Pancreas (tissue), 10 donors: Measurements from ENCODE around the gene WWTR1. TPM values are rescaled to one million over a fixed set of nuclear protein-coding genes. Genes with fewer than 3 reads are reported as not detected.

Source experiments
- ATAC-seq, 4 donors: fragments of 200-7000 bp; cut with Tn5 transposase; one replicate each; pipeline versions ENCODE4 v1.8.0 to v1.9.1; 2020; ENCODE audit warnings: mild to moderate bottlenecking in 4 of 4, moderate library complexity in 4 of 4
- DNase-seq, 6 donors: peaks; one replicate each; pipeline ENCODE4 v3.0.0-alpha.2; 2020
- FAIRE-seq: peaks from 2 replicates; lab custom pipeline; 2012; peaks lifted over from hg19 to GRCh38; lab: Jason Lieb, UNC
- H3K27ac ChIP-seq, 4 donors: fragments of 200-600 bp; sonication (generic); 1 replicate in 3 of 4; 2 replicates in 1 of 4; pipeline versions ENCODE4 v1.5.0 to v1.8.0; 2020
- H3K27me3 ChIP-seq, 4 donors: fragments of 200-600 bp; one replicate each; pipeline ENCODE4 v1.8.0; 2021
- H3K36me3 ChIP-seq, 3 donors: fragments of 200-600 bp; sonication (generic) in 1 of 3; one replicate each; pipeline versions ENCODE4 v1.5.0 to v1.8.0; 2020 to 2021
- H3K4me1 ChIP-seq, 3 donors: fragments of 200-600 bp; one replicate each; pipeline ENCODE4 v1.8.0; 2021
- H3K4me3 ChIP-seq, 4 donors: fragments of 200-600 bp; sonication (generic) in 2 of 4; one replicate each; pipeline versions ENCODE4 v1.5.0 to v1.8.0; 2020 to 2021
- H3K9me3 ChIP-seq, 4 donors: fragments of 200-600 bp; one replicate each; pipeline ENCODE4 v1.8.0; 2021
- WGBS, 2 donors: extraction: QIAGEN DNeasy Blood & Tissue Kit; methylation state at CpG; one replicate each; pipeline ENCODE4 v1.1.7; 2013; 5-methylcytosine and 5-hydroxymethylcytosine counted together
- intact Hi-C, 3 donors: fragments of 100-400 bp; cut with DNase I; formaldehyde crosslinking; loops; one replicate each; pipeline versions ENCODE4 v1.11.1 to v1.14.2; 2022
- polyA plus RNA-seq, 2 donors: library from polyadenylated mRNA; stranded (reverse); fragments of 200-250 nt; gene quantifications; one replicate each; pipeline ENCODE4 v1.2.3, GENCODE V29; 2013
- total RNA-seq, 6 donors: library from RNA; stranded (reverse); fragmentation: NEBNext Ultra II Directional in 4 of 6; extraction: Animal tissue kit (Norgen Biotek cat#: 25700) in 4 of 6; gene quantifications; one replicate each; pipeline versions ENCODE4 v1.2.1 to v1.2.4, GENCODE V29; 2021 to 2023
- TF ChIP-seq, protein P1 (sequence below), 4 donors: fragments of 200-600 bp; sonication (generic) in 3 of 4; IDR thresholded peaks; one replicate each; pipeline versions ENCODE4 v1.5.0 to v1.8.0; 2021; ENCODE audit warnings: antibody characterized with exemption in 4 of 4
- donor health status: healthy with polysubstance abuse.
- donor health status: DM: no; HTN: no; CAD: no; lungs with moderate emphysema.
- donor health status: DM: no; HTN: no; CAD: no.
- donor health status: control.
- donor health status: control.
- donor health status: Bipolar disorder and iron deficiency.
- donor health status: DM: yes; HTN: yes; CAD: no.
- donor health status: DM: no; HTN: no; CAD: no.
- donor health status: DM: no; HTN: no; CAD: no.
- donor health status: DM: yes; HTN: yes; CAD: no.

Gene WWTR1
- total and polyA plus RNA-seq, 8 donors, result 18.9 to 47.0 (median 23.7) TPM

DNA sequence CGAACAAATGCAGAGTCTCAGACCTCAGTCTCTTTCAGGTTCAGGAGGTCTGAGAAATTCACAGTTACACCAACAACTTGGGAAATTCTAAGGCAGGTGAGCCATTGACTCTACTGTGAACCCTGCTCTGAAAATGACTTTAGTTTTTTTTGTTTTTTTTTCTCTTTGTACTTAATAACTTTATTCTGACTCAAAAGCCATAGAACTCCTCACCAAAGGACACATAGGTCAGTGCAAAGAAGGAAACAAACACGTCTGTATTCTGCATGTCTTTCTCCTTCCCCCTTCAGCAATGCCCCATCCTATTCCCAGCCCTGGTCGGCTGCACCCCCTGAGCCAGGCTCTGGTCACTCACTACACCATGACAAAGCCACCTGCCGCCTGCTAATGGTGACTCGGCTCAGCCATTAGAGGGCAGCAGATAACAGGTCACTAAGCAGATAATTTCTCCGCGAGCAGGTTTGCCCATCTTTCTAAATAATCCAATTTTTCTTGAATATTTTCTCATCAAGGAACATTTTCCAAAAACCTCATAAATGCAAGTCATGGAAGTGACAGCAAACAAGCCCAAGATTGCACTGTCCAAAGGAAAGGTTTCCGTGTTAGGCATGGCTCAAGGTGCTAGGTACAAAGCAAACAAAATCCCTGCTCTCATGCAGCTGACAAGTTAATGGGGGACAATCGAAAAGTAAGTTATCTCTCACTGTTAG is 145.6 kb downstream of the WWTR1 start:
- TF ChIP-seq, protein P1, sequence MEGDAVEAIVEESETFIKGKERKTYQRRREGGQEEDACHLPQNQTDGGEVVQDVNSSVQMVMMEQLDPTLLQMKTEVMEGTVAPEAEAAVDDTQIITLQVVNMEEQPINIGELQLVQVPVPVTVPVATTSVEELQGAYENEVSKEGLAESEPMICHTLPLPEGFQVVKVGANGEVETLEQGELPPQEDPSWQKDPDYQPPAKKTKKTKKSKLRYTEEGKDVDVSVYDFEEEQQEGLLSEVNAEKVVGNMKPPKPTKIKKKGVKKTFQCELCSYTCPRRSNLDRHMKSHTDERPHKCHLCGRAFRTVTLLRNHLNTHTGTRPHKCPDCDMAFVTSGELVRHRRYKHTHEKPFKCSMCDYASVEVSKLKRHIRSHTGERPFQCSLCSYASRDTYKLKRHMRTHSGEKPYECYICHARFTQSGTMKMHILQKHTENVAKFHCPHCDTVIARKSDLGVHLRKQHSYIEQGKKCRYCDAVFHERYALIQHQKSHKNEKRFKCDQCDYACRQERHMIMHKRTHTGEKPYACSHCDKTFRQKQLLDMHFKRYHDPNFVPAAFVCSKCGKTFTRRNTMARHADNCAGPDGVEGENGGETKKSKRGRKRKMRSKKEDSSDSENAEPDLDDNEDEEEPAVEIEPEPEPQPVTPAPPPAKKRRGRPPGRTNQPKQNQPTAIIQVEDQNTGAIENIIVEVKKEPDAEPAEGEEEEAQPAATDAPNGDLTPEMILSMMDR (IDR thresholded peaks at IDR 0.05), result peak; percentile 52 to 70 (median 64)
- peaks cover 4 to 13% (median 10%) of the 10 kb centered on the region in 3 donors for H3K4me1 ChIP-seq
- H3K36me3 ChIP-seq, result no peaks in the 10 kb centered on the region
- H3K27ac ChIP-seq, result no peak overlapping the region
- no peaks in the 10 kb centered on the region for H3K27me3 ChIP-seq
- H3K9me3 ChIP-seq, result no peaks in the 10 kb centered on the region
- no peak for FAIRE-seq
- ATAC-seq, result peak; percentile 81 to 93 (median 86)
- peak; percentile 53 to 79 (median 67) for DNase-seq
- H3K4me3 ChIP-seq, result no peak overlapping the region
- intact Hi-C loops, result loop anchor here in 1 of 3 donors (10.0 kb wide), 1 partner anchor 203 kb away; no protein-coding TSS in a partner anchor
- WGBS, 2 donors, result 12% methylated on average over 9 of the region's 9 CpGs

DNA sequence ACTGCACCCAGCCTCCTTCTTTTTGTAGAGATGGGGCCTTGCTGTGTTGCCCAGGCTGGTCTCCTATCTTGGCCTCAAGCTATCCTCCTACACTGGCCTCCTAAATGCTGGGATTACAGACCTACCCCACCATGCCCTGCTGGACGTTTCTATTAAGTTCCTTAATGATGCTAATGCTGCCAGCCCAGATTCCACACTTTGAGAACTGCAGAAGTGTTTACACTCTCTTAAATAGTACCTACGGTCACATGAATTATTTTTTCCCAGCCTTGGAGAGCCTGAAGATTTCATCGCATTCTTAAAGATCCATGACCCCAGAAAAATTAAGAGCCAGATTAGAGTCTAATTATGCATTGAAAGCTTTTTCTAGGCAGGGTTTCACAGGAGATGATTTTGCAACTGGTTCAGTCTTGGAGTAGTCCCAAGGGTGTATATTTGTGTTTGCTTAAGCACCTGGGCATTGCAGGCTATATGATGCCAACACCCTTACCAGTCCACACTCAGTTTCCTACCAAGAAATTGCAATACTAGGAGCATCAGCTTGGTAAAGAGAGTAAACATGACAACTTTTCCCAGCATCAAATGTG is 146.7 kb downstream of the WWTR1 start:
- no peak for ATAC-seq
- intact Hi-C loops, result loop anchor here in 1 of 3 donors (10.0 kb wide), 1 partner anchor 204 kb away; no protein-coding TSS in a partner anchor

DNA sequence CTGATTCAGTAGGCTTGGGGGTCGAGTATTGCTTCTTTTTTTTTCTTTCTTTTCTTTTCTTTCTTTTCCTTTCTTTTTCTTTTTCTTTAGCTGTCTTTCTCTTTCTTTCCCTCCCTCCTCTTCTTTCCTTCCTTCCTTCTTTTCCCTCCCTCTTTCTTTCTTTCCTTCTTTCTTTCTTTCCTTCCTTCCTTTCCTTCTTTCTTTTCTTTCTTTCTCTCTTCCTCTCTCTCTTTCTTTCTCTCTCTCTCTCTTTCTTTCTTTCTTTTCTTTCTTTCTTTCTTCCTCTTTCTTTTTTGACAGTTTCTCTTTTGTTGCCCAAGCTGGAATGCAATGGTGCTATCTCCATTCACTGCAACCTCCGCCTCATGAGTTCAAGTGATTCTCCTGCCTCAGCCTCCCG is 147.3 kb downstream of the WWTR1 start:
- FAIRE-seq, result no peak
- Histone ChIP-seq H3K4me3 (no peak overlapping the region), H3K9me3 (no peaks in the 10 kb centered on the region), H3K27ac (no peak overlapping the region), H3K27me3 (no peaks in the 10 kb centered on the region), H3K4me1 (peaks cover 0 to 5% (median 0%) of the 10 kb centered on the region in 3 donors), H3K36me3 (no peaks in the 10 kb centered on the region)
- ATAC-seq, result no peak
- TF ChIP-seq, protein P1 (IDR thresholded peaks at IDR 0.05), result no peak
- no peak for DNase-seq
- intact Hi-C loops, result loop anchor here in 1 of 3 donors (10.0 kb wide), 1 partner anchor 204 kb away; no protein-coding TSS in a partner anchor
- WGBS, 2 donors, result 75 to 83% methylated on average over 3 of the region's 3 CpGs

More for the DNA sequence above, 146.7 kb downstream of the WWTR1 start:
- DNase-seq, result no peak
- no peak for FAIRE-seq
- Histone ChIP-seq H3K36me3 (no peaks in the 10 kb centered on the region), H3K9me3 (no peaks in the 10 kb centered on the region), H3K27me3 (no peaks in the 10 kb centered on the region), H3K4me3 (no peak overlapping the region), H3K27ac (no peak overlapping the region), H3K4me1 (peaks cover 0 to 5% (median 0%) of the 10 kb centered on the region in 3 donors)
- 61 to 67% methylated on average over 3 of the region's 3 CpGs for WGBS, 2 donors
- TF ChIP-seq, protein P1 (IDR thresholded peaks at IDR 0.05), result no peak

DNA sequence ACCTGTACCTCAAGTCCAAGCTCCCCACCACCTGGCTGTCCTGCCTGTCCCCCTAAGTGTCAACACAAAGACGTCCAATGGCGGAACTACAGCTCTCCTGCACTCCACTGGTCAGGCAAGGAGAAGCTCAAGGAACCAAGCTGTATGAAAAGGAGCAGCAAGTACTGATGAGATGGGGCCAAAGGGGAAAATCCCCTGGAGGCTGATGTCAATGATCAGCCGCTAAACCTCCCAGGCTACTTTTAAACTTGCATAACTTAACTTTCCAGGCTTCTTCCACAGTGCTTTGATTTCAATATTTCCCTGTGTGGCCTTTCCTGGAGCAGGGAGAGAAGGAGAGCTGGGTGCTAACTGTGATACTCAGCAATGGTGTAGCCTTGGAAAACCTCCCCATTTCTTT is 148.3 kb downstream of the WWTR1 start:
- Histone ChIP-seq H3K27ac (no peak overlapping the region), H3K4me1 (peaks cover 0 to 5% (median 0%) of the 10 kb centered on the region in 3 donors), H3K36me3 (no peaks in the 10 kb centered on the region), H3K9me3 (no peaks in the 10 kb centered on the region), H3K4me3 (no peak overlapping the region), H3K27me3 (no peaks in the 10 kb centered on the region)
- DNase-seq, result no peak
- no peak for ATAC-seq
- FAIRE-seq, result no peak
- intact Hi-C loops, result no loop called here
- TF ChIP-seq, protein P1 (IDR thresholded peaks at IDR 0.05), result no peak
- WGBS, 2 donors, result 79 to 88% methylated on average over 3 of the region's 3 CpGs
